Duodenal mucosa (tissue), 2 donors: Measurements from ENCODE around the gene CCNG2.

Experiments
- H3K27ac ChIP-seq: one replicate; pipeline ENCODE4 v1.7.0; 2013; ENCODE audit warnings: low read depth, low read length
- H3K27me3 ChIP-seq, 2 donors: one replicate each; pipeline ENCODE4 v1.7.0; 2013; ENCODE audit warnings: low read length in 2 of 2, control low read depth in 1 of 2; ENCODE audit not compliant: insufficient read depth in 2 of 2, control insufficient read depth in 1 of 2
- H3K36me3 ChIP-seq, 2 donors: one replicate each; pipeline ENCODE4 v1.7.0; 2013; ENCODE audit warnings: low read length in 2 of 2, control low read depth in 1 of 2; ENCODE audit not compliant: insufficient read depth in 2 of 2, control insufficient read depth in 1 of 2
- H3K4me1 ChIP-seq, 2 donors: one replicate each; pipeline ENCODE4 v1.7.0; 2013; ENCODE audit warnings: low read length in 2 of 2, control low read depth in 1 of 2; ENCODE audit not compliant: insufficient read depth in 2 of 2, control insufficient read depth in 1 of 2
- H3K4me3 ChIP-seq, 2 donors: one replicate each; pipeline ENCODE4 v1.7.0; 2013; ENCODE audit warnings: low read length in 2 of 2, low read depth in 1 of 2
- H3K9ac ChIP-seq, 2 donors: one replicate each; pipeline ENCODE4 v1.7.0; 2013; ENCODE audit warnings: low read length in 2 of 2, low read depth in 1 of 2
- H3K9me3 ChIP-seq, 2 donors: one replicate each; pipeline ENCODE4 v1.7.0; 2013; ENCODE audit warnings: low read length in 2 of 2, control low read depth in 1 of 2; ENCODE audit not compliant: control insufficient read depth in 1 of 2

CCNG2 gene

GRCh38 chr4:77197831-77198230 is 40.8 kb downstream of the CCNG2 start:
- Histone ChIP-seq H3K4me1 (peaks cover 6 to 8% of the 10 kb centered on the region in 2 donors), H3K9me3 (no peaks in the 10 kb centered on the region), H3K4me3 (no peak overlapping the region), H3K27ac (no peak overlapping the region), H3K9ac (no peak overlapping the region), H3K27me3 (no peaks in the 10 kb centered on the region), H3K36me3 (no peaks in the 10 kb centered on the region)

DNA sequence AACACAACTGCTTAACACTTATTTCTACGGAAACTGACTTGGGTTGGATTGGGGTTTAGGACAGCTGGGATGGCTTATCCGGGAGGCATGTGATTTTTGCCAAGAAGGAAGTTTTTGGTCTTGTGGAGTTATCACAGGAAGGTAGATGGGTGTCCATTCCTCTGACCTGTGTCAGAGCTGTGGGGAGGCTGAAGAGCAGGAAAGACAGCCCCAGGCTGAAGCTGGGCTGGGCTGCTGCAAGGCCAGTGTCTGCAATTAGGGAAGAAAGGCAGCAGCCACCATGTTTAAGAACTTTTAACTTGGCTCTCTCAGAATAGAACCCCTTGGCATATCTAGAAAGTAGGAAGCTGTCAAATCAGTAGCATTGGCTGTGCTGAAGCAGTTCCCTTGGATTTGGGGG is 42.3 kb downstream of the CCNG2 start:
- H3K27ac ChIP-seq = no peak overlapping the region
- peaks cover 6 to 8% of the 10 kb centered on the region in 2 donors for H3K4me1 ChIP-seq
- no peak overlapping the region for H3K9ac ChIP-seq
- H3K36me3 ChIP-seq = no peaks in the 10 kb centered on the region
- no peaks in the 10 kb centered on the region for H3K27me3 ChIP-seq
- H3K9me3 ChIP-seq = no peaks in the 10 kb centered on the region
- no peak overlapping the region for H3K4me3 ChIP-seq

GRCh38 chr4:77199701-77200100 is 42.7 kb downstream of the CCNG2 start:
- H3K4me1 ChIP-seq = peaks cover 6 to 8% of the 10 kb centered on the region in 2 donors
- H3K27me3 ChIP-seq = no peaks in the 10 kb centered on the region
- H3K4me3 ChIP-seq = no peak overlapping the region
- no peak overlapping the region for H3K9ac ChIP-seq
- H3K27ac ChIP-seq = no peak overlapping the region
- no peaks in the 10 kb centered on the region for H3K9me3 ChIP-seq
- H3K36me3 ChIP-seq = no peaks in the 10 kb centered on the region

GRCh38 chr4:77201343-77201742 is 44.3 kb downstream of the CCNG2 start:
- Histone ChIP-seq H3K4me3 (no peak overlapping the region), H3K27me3 (no peaks in the 10 kb centered on the region), H3K9me3 (no peaks in the 10 kb centered on the region), H3K27ac (no peak overlapping the region), H3K9ac (no peak overlapping the region), H3K4me1 (peaks cover 6 to 8% of the 10 kb centered on the region in 2 donors), H3K36me3 (no peaks in the 10 kb centered on the region)

DNA sequence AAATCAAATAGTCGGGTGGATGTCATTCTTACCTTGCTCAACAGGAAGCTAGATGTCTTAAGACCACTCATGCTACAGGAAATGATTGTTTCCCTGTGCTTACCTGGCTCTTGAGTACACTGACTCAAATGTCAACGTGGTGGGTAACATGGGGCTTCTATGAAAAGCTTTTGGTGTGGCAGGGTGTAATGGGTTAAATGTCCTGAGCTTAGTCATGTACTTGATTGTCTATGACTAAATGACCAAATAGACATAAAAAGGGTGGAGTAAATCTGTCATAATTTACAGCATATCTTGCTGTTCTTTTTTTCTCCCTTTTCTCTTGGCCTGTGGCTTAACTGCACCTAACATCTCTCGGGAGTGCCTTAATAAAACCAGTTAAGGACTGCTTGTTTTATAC is 44.9 kb downstream of the CCNG2 start:
- H3K9ac ChIP-seq = no peak overlapping the region
- no peak overlapping the region for H3K4me3 ChIP-seq
- H3K9me3 ChIP-seq = no peaks in the 10 kb centered on the region
- H3K4me1 ChIP-seq = peaks cover 6 to 8% of the 10 kb centered on the region in 2 donors
- no peaks in the 10 kb centered on the region for H3K36me3 ChIP-seq
- no peak overlapping the region for H3K27ac ChIP-seq
- H3K27me3 ChIP-seq = no peaks in the 10 kb centered on the region

DNA sequence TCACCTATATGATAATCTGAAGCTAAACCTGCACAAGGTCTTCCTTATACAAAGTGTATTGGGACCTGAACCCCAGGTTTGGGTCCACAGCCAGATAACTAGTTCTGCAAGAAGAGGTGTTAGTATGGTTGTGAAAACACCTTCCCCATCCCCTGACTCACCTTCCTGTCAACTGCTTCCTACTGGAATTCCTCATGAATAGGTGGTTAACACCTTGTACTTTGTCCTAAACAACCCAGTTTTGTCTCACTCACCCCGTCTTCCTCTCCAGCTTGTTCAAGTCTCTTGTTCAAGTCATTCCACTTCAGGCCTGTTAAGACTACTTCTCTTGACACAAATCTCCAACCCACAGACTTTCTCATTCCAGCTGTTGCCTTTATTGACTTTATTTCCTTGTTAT is 45.5 kb downstream of the CCNG2 start:
- no peaks in the 10 kb centered on the region for H3K9me3 ChIP-seq
- H3K27me3 ChIP-seq = no peaks in the 10 kb centered on the region
- H3K9ac ChIP-seq = no peak overlapping the region
- H3K27ac ChIP-seq = no peak overlapping the region
- H3K4me1 ChIP-seq = peaks cover 6 to 8% of the 10 kb centered on the region in 2 donors
- no peaks in the 10 kb centered on the region for H3K36me3 ChIP-seq
- no peak overlapping the region for H3K4me3 ChIP-seq

DNA sequence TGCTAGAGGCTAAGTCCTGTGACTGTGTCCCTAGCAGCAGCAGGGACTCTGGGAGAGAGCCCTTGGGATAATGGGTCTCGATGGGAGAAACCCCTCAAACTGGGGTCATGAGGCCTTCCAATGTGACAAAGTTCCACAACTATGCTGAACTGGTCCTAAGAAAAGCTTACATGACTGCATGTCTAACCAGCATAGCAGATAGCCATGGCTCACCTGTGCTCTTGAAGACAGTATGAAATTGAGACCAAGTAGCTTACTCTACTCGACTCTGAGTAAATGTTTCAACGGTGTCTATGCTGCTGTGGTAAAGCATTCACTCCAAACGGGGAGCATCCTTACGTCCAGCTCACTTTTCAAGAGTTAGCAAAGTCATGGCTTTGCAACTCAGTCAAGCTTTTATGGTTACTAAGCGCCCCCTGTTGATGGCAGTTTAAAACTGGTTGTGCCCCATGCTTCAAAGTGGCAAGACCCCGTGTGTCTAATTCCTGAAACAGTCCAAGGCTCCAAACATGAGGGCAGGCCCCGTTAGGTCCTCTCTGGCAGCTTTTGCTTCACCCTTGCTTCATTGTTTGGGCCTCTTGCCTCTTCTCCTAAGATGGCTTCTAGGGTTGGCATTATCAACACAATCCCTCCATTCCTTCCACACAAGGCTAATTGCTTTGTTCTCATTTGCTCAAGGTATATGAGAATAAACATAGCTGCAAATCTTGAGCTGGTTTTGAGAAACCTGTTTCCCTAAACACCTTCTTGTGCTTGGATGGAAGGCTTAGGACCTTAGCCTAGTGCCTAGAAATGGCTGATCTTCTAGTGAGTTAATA is 46.6 kb downstream of the CCNG2 start:
- peaks cover 0 to 2% of the 10 kb centered on the region in 2 donors for H3K27me3 ChIP-seq
- H3K4me3 ChIP-seq = no peak overlapping the region
- no peak overlapping the region for H3K9ac ChIP-seq
- no peak overlapping the region for H3K27ac ChIP-seq
- H3K4me1 ChIP-seq = peaks cover 6 to 8% of the 10 kb centered on the region in 2 donors
- H3K36me3 ChIP-seq = no peaks in the 10 kb centered on the region
- no peaks in the 10 kb centered on the region for H3K9me3 ChIP-seq

- Histone ChIP-seq H3K36me3 (no peaks in the 10 kb centered on the region), H3K27ac (no peak overlapping the region), H3K27me3 (peaks cover 2 to 3% of the 10 kb centered on the region in 2 donors), H3K9me3 (no peaks in the 10 kb centered on the region), H3K9ac (no peak overlapping the region), H3K4me1 (peaks cover 6 to 8% of the 10 kb centered on the region in 2 donors), H3K4me3 (no peak overlapping the region)
Measured at GRCh38 chr4:77204621-77205020, 47.6 kb downstream of the CCNG2 start.

DNA sequence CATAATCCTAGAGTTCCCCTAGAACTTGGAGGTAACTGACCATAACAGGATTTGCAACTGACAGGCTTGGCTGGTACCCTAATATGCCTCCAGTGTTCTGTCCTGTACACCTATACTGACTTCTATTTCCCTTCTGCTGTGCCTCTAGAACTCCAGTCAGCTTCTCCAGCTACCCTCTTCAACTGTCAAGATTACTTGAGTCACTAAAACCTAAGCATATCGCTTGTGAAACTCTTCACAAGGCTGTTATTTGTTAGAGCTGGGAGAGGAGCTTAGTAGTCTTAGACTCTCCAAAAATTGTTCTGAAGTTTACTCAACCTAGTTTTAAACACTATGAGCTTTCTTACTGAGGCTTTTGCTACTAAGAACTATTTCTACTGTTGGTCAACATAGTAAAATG is 52.0 kb downstream of the CCNG2 start:
- Histone ChIP-seq H3K4me1 (no peaks in the 10 kb centered on the region), H3K4me3 (no peak overlapping the region), H3K36me3 (no peaks in the 10 kb centered on the region), H3K27me3 (peaks cover 2 to 3% of the 10 kb centered on the region in 2 donors), H3K9ac (no peak overlapping the region), H3K27ac (no peak overlapping the region), H3K9me3 (no peaks in the 10 kb centered on the region)

DNA sequence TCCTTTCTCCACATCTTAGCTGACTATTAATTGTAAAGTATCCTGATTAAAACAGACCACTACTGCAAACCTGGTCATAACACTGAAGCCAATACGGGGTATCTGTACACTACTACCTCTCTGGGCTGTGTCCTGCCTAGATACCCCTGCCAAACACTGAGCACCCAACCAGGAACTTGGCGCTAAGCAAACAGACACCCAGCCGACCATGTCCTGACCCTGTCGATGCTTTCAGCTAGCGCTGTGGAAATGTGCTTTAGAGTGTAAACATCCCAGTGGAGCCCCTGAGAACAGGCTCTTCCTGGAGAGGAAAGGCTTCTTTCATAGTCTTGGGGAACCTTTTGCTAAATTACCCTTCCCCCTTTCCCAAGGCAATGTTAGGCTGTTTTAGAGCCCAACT is 52.9 kb downstream of the CCNG2 start:
- Histone ChIP-seq H3K9me3 (no peaks in the 10 kb centered on the region), H3K9ac (no peak overlapping the region)

More for the DNA sequence above, 52.9 kb downstream of the CCNG2 start:
- H3K27ac ChIP-seq = no peak overlapping the region
- H3K4me3 ChIP-seq = no peak overlapping the region
- H3K27me3 ChIP-seq = peaks cover 2 to 3% of the 10 kb centered on the region in 2 donors
- no peaks in the 10 kb centered on the region for H3K4me1 ChIP-seq
- H3K36me3 ChIP-seq = no peaks in the 10 kb centered on the region
